Activated CD8-positive, alpha-beta T cell treated with anti-CD3 and anti-CD28 coated beads for 36 hours (primary cell): ENCODE data around the gene EXOC4. TPM values are rescaled to one million over a fixed set of nuclear protein-coding genes. Genes with fewer than 3 reads are reported as not detected.

Source experiments
- ATAC-seq: fragments of 200-7000 bp; cut with Tn5 transposase; one replicate; pipeline ENCODE4 v1.10.0; 2021; ENCODE audit warnings: mild to moderate bottlenecking, moderate library complexity
- CTCF ChIA-PET: fragments of 350-600 bp; sonication (Branson Sonifier 250); formaldehyde crosslinking; loops from one replicate; lab custom pipeline; 2021; ENCODE audit warnings: antibody characterized with exemption; lab: Charles Lee
- POLR2A ChIA-PET: fragments of 350-600 bp; sonication (Branson Sonifier 250); formaldehyde crosslinking; loops from one replicate; lab custom pipeline; 2021; ENCODE audit warnings: antibody characterized with exemption; lab: Charles Lee
- DNase-seq: peaks from one replicate; pipeline ENCODE4 v3.0.0-alpha.2; 2020
- H3K27ac Mint-ChIP-seq: one replicate; pipeline ENCODE4 v1.8.0; 2021; ENCODE audit warnings: mild to moderate bottlenecking, mixed read lengths
- H3K27me3 Mint-ChIP-seq: one replicate; pipeline ENCODE4 v1.8.0; 2021; ENCODE audit warnings: mixed read lengths
- H3K36me3 Mint-ChIP-seq: one replicate; pipeline ENCODE4 v1.8.0; 2021; ENCODE audit warnings: low read depth, mixed read lengths
- H3K4me1 Mint-ChIP-seq: one replicate; pipeline ENCODE4 v1.8.0; 2021; ENCODE audit warnings: low read depth, mixed read lengths
- H3K4me3 Mint-ChIP-seq: one replicate; pipeline ENCODE4 v1.8.0; 2021; ENCODE audit warnings: mild to moderate bottlenecking, moderate library complexity, mixed read lengths
- H3K9me3 Mint-ChIP-seq: one replicate; pipeline ENCODE4 v1.8.0; 2021; ENCODE audit warnings: mixed read lengths
- intact Hi-C: fragments of 100-400 bp; cut with micrococcal nuclease; formaldehyde crosslinking; loops from one replicate; pipeline ENCODE4 v1.10.0; 2022
- total RNA-seq, 2 experiments: library from RNA; stranded (reverse); gene quantifications; one replicate each; pipeline ENCODE4 v1.2.3, GENCODE V29; 2021
- TF ChIP-seq, protein P1 (sequence below): fragments of 200-600 bp; IDR thresholded peaks from one replicate; pipeline ENCODE4 v1.8.0; 2022; ENCODE audit warnings: antibody characterized with exemption, mild to moderate bottlenecking

The EXOC4 gene
- total RNA-seq, 2 experiments from 2014 or later = 54.1 to 61.7 TPM

DNA sequence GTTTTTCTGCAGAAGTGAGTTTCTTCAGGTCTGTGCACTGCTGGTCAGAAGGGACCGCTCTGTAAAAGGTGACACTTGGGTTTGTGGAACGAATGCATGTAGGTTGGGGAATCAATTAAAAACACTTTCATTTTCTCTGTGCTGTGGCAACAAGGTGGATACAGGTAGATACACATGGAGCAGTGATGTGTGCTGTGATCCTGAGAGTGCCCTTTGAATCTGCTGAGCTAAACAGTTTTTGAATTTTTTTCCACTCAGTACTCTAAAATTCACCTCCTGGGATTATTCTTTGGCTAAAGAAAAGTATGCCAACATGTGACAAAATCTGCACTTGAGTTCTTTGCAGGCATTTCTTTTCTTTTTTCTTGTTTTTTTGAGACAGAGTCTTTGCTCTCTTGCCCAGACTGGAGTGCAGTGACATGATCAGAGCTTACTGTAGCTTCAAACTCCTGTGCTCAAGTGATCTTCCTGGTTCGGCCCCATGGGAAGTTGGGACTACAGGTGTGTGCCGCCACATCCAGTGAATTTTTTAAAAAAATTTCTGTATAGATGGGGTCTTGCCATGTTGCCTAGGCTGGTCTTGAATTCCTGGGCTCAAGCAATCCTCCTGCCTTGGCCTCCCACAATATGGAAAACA, 338.9 kb downstream of the EXOC4 start:
- no peaks in the 10 kb centered on the region for H3K9me3 Mint-ChIP-seq
- no peaks in the 10 kb centered on the region for H3K27me3 Mint-ChIP-seq
- H3K36me3 Mint-ChIP-seq = no peaks in the 10 kb centered on the region
- intact Hi-C loops = no loop called here
- H3K27ac Mint-ChIP-seq = no peak overlapping the region
- no peak for ATAC-seq
- POLR2A ChIA-PET = interaction anchor here (0.7 kb wide), 1 partner anchor 30 kb away, joined by 3 read pairs; no protein-coding TSS in a partner anchor
- no peaks in the 10 kb centered on the region for H3K4me1 Mint-ChIP-seq
- TF ChIP-seq, protein P1, sequence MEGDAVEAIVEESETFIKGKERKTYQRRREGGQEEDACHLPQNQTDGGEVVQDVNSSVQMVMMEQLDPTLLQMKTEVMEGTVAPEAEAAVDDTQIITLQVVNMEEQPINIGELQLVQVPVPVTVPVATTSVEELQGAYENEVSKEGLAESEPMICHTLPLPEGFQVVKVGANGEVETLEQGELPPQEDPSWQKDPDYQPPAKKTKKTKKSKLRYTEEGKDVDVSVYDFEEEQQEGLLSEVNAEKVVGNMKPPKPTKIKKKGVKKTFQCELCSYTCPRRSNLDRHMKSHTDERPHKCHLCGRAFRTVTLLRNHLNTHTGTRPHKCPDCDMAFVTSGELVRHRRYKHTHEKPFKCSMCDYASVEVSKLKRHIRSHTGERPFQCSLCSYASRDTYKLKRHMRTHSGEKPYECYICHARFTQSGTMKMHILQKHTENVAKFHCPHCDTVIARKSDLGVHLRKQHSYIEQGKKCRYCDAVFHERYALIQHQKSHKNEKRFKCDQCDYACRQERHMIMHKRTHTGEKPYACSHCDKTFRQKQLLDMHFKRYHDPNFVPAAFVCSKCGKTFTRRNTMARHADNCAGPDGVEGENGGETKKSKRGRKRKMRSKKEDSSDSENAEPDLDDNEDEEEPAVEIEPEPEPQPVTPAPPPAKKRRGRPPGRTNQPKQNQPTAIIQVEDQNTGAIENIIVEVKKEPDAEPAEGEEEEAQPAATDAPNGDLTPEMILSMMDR = no peak
- no peak for DNase-seq
- H3K4me3 Mint-ChIP-seq = no peak overlapping the region
- CTCF ChIA-PET = no interaction called here

DNA sequence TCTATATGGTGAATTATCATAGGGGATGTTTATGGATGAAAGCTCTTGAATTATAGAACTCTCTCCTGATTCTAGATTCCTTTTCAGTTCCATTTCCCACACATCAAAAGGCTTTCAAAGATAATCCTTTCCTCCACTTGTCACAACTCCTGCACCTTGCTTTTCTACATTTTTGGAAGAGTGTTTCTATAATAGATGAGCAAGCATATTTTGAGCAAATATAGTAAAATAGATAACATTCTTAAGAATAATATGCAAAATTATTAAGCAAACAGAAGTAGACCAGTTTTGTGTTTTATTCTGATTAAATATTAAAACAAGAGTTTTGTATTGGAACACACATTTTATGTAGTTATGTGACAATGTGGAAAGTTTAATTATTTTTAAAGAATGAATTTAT, 340.7 kb downstream of the EXOC4 start:
- Mint-ChIP-seq H3K27ac (no peak overlapping the region), H3K9me3 (no peaks in the 10 kb centered on the region), H3K27me3 (no peaks in the 10 kb centered on the region), H3K4me3 (no peak overlapping the region), H3K4me1 (no peaks in the 10 kb centered on the region), H3K36me3 (no peaks in the 10 kb centered on the region)
- CTCF ChIA-PET = no interaction called here
- ATAC-seq = no peak
- TF ChIP-seq, protein P1 = no peak
- POLR2A ChIA-PET = no interaction called here
- no peak for DNase-seq
- intact Hi-C loops = no loop called here

DNA sequence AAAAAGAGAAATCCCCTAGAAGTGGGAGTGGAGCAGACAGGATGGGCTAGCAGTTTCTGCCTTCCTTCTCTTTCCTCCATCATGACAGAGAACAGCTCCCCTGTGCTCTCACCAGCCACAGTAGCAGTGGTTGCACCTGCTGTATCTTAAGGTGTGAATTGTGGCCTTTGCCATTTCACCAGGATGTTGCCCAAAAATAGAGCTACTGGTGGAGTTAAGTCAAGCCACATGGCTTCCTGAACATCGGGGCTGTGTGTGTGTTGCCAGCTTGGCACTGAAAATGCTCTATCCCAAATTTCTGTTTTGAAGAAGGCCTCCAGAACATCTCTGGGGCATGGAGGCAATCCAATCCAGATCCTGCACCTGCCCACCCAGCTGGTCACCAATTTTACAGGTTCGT, 348.7 kb downstream of the EXOC4 start:
- no peak for ATAC-seq
- no peaks in the 10 kb centered on the region for H3K9me3 Mint-ChIP-seq
- no peak for DNase-seq
- H3K4me1 Mint-ChIP-seq = peaks cover 6% of the 10 kb centered on the region
- ChIA-PET CTCF (interaction anchor here (0.7 kb wide), 1 partner anchor 118 kb away, joined by 3 read pairs; no protein-coding TSS in a partner anchor), POLR2A (interaction anchor here (0.6 kb wide), 1 partner anchor 414 kb away, joined by 4 read pairs; no protein-coding TSS in a partner anchor)
- no peaks in the 10 kb centered on the region for H3K27me3 Mint-ChIP-seq
- no peak overlapping the region for H3K4me3 Mint-ChIP-seq
- H3K27ac Mint-ChIP-seq = no peak overlapping the region
- no peaks in the 10 kb centered on the region for H3K36me3 Mint-ChIP-seq
- TF ChIP-seq, protein P1 = no peak
- intact Hi-C loops = no loop called here

DNA sequence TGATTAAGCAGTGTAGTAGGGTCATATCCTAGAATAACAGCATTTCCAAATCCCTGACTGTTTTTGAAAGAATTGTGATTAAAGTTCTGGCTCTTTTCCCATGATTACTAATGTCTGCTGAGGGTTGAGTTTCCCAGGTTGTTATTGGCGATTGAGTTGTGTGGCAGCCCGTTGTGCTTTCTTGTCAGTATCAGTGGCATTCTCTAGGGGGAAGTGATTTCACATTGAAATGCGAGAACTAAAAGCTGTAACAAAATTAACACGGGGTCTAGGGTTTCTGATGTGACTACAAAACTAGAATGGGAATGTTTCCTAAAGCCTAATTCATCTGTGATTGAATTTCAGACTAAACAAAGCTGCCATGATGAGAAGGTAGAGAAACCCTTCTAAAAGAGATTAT, 349.4 kb downstream of the EXOC4 start:
- Mint-ChIP-seq H3K27me3 (no peaks in the 10 kb centered on the region), H3K27ac (no peak overlapping the region), H3K9me3 (no peaks in the 10 kb centered on the region), H3K36me3 (no peaks in the 10 kb centered on the region), H3K4me1 (peaks cover 6% of the 10 kb centered on the region), H3K4me3 (no peak overlapping the region)
- no peak for ATAC-seq
- TF ChIP-seq, protein P1 = no peak
- intact Hi-C loops = no loop called here
- ChIA-PET POLR2A (no interaction called here), CTCF (no interaction called here)
- DNase-seq = no peak

DNA sequence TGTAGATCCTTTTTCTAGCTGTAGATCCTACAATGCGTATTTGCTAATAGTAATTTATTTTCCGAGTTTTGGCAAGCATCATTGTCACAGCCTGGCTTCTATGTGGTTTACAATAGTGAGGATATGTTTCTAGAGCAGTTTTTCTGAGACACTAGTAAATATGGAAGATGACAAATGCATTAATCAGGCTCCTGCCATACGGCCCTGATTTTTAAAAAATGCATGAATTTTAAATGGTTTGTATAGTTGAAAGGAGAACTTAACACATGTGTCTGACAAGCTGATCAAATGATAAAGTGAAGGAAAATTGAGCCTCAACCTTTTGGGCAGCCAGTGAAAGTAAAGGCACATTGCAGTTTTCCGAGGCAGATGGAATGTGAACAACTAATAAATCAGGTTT, 354.1 kb downstream of the EXOC4 start:
- intact Hi-C loops = no loop called here
- ChIA-PET POLR2A (no interaction called here), CTCF (no interaction called here)
- no peaks in the 10 kb centered on the region for H3K27me3 Mint-ChIP-seq
- DNase-seq = no peak
- H3K36me3 Mint-ChIP-seq = no peaks in the 10 kb centered on the region
- H3K4me1 Mint-ChIP-seq = no peaks in the 10 kb centered on the region
- no peak overlapping the region for H3K4me3 Mint-ChIP-seq
- H3K9me3 Mint-ChIP-seq = no peaks in the 10 kb centered on the region
- TF ChIP-seq, protein P1 = no peak
- H3K27ac Mint-ChIP-seq = no peak overlapping the region
- ATAC-seq = no peak
